HG03378 (cell line): Measurements from ENCODE around the gene STAMBPL1.
A peak's percentile ranks its signal among the peaks of the same experiment; 100 is the strongest.

Experiments used
- ATAC-seq: cut with Tn5 transposase; IDR thresholded peaks from one replicate; pipeline ENCODE4 v1.9.1; 2021; ENCODE audit warnings: mild to moderate bottlenecking, moderate library complexity; ENCODE audit not compliant: unreplicated experiment

Gene STAMBPL1

DNA sequence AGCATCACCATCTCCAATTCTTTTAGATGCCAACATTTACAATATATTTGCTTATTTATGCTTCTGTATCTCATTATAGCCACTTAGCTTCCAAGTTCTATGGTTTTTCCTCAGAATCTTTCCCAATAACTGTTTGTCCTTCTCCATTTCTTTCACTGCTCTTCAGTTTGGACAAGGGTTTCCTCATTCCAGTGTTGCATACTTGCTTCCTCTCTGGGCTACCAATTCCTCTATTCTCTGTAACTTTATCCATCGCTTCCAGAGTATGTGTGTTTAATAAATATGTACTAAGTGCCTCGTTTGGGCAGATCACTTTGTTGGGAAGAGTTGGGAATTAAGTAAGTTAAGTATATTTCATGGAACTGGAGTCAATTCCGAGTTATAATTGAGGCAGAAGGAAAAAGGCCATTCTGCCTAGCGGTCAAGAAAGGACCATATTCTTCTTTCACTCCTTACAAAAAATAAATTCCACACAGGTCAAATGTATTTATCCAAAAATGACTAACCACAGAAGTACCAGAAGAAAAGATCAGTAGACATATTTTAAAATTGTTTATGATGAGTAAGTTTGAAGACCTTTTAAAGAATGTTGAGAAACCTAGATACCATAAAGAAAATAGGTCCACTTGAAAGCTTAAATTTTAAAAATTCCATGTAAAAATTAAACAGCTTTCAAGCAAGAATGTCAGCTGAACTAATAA lies 10.8 kb downstream of the STAMBPL1 start:
- no peak for ATAC-seq

DNA sequence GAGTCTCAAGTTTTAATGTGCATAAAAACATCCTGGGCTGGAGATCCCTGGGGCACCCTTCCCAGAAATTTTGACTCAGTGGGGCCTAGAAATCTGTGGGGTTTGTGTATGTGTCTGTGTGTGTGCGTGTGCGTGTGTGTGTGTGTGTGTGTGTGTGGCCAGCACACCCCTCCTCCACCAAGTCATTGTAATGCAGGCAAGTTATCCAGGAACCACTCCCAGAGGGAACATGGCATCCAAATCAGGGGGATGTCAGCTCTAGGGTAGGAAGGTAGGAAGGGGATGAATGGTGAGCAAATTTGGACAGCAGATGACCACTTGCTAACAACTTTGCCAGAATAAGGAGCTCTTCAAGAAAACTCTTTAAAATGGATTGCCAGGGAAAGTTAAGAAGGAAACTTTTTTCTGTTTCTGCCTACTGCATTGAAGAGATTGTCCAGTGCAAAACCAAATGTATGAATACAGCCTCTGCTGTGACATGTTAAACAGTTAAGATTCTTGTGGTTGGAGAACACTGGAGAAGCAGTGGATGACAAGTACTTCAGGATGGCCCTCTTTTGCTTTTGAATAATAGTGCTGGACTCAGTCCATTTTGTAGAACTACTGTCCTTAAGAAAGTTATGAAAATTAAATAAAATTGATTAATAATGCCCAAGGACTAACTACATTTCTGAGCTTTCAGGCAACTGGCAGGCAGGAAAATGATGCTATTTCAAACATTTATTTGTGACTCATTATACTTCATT lies 12.3 kb downstream of the STAMBPL1 start:
- no peak for ATAC-seq

DNA sequence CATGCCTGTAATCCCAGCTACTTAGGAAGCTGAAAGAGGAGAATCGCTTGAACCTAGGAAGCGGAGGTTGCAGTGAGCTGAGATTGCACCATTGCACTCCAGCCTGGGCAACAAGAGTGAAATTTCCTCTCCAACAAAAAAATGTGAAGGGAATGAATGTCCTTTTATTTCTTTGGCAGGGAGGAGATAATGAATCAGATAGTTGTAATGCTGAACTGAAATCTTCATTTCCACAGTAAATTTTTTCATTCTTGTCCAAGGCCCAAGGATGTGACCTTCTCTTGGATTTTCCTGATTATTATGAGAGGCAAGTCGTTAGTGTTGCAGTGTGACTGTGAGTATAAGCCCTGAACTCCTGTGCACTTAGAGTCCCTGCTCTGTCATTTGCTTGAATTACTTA lies 13.6 kb downstream of the STAMBPL1 start:
- no peak for ATAC-seq

DNA sequence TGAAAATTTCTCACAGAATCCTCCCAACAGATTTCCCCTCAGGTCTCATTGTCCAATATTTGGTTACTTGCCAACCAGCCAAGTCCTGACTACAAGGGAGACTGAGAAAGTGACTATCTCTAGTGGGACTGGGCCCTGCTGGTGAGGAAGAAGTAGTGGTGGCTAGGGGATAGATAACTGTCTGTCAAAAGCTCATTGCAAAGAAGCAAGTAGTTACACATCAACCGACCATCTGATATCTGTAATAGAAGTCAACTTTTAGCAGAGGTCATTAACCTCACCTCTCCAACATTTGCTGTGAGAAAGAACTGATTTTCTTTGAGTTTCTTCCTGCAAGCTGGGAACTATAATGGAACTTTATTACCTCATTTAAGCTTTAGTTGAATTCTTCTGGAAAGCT lies 15.2 kb downstream of the STAMBPL1 start:
- ATAC-seq, result no peak

DNA sequence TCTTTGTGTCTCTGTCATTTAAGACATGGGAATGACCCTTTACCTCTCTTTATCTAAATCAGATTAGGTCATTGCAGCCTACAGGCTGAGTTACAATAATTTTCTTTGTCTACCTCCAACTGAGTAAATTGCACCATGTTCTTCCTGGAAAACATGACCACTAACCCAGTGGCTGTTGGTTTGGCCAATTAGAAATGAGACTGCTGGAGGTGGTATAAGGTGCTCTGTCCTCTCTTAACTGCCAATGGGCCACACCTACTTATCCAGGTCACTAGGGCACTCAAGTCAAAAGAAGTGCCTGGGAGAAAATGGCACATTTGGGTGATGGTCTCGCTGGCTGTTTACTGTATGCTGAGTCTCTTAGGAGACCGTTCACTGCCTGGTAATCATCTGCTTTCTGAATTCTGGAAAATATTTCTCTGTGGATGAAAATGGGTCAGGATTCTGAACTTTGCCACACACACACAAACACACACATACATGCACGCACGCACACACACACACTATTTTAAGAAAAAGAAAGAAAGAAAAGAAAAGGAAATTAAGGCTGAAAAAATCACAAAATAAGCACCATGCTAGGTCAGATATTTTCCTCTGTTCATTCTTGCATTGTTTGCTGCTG lies 16.4 kb downstream of the STAMBPL1 start:
- no peak for ATAC-seq

DNA sequence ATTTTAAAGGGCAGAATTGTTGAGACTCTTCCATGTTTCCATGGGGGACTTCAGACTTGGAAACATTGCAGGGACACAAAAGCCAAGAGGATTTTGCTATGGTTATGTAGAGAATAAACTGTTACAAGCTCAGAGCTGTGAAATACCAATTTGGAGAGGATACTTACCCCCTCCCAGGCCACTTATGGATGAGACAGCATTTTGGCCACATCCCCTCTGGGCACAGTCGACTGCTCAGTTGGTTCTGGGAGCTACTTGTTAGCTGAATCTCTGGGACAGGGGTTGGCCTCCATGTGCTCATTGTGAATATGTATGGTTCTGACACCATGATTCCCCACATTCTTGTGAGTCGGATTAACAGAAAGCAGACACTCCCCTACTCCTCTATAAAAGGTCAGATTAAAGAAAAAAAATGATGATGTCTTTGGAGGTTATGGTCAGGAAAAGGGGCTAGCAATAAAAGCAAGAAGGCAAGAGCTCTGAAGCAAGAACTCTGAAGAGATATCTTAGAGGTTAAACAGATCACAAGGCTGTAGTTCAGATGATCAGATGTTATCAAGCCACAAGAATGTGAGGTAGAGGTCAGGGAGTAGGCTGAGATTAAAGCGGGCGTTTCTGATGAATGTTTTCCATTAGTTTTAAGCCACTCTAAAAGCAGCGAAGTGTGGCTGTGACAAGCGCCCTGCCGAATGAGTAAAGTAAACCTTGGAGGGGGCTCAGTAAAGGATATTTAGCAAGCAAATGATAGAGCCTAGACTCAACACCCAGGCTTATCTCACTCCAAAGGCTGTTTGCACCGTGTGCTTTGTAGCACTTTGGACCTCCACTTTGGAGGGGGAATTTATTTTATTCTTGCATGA lies 17.2 kb downstream of the STAMBPL1 start:
- ATAC-seq, result no peak

DNA sequence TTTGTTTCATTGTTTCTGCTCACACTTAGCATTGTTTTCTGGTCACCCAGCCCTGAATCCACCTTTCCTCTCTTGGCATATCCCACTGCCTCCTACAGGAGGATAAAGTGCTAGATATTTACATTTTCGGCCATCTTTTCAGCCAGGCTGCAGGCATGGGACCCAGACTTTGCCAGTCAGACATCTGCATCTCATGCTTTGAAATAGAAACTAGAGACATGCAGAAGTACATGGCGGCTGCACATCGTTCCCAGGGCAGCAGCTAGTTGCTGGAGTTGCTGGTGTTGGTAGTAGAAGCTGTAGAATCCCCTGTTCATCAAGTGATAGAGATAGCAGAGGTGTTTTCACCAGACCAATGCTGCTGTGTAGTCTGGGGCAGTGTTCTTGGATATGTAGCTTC lies 18.7 kb downstream of the STAMBPL1 start:
- ATAC-seq, result no peak

DNA sequence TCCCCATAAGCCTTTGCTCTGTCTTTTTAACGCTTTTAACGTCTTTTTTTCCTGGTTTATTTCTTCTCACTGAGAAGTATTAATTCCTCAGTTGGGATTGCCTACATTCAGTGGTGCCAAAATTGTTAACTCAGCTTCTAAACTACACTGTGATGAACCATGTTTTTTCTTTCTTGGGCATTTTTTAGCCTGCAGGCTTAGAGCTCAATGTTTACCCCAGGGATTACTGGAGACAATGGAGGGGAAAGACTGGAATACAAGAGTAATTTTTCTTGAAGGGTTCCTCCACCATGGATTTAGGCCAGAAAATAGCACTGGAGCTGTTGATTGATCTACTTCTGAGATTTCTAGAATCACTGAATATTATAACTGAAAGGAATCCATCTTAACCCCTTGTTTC lies 19.8 kb downstream of the STAMBPL1 start:
- no peak for ATAC-seq

DNA sequence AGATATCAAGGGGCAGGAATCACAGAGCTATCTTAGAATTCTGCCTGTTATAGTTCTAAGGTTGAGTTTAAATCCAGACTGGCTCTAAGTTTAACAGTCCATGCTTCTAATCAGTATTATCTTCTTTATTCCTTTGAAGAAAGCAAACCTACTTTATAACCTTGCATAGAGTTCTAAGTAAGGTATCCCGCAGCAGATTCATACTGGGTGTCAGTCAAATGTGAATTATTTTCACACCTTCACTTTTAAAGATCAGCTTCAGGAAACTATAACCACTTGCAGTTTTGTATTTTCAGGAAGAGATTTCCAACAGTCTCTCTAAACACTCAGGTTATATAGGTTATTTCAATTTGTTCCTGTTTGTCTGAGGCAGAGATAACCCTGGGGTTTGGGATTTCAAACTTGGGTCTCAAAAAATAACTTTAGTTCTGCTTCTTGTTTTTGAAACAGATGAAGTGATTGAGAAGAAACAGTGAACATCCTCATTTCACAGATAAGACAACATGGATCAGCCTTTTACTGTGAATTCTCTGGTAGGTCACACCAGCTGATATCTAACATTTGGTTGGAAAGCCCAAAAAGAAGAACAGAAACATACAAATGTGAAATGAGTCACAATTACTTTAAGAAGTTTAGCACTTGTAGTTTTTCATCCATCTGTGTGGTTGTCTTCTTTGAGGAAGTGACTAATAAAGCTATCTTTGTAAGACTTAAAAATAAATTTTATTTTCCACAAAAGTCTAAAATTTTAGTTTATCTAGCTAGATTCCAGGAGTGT lies 21.4 kb downstream of the STAMBPL1 start:
- ATAC-seq, result peak; percentile 85

DNA sequence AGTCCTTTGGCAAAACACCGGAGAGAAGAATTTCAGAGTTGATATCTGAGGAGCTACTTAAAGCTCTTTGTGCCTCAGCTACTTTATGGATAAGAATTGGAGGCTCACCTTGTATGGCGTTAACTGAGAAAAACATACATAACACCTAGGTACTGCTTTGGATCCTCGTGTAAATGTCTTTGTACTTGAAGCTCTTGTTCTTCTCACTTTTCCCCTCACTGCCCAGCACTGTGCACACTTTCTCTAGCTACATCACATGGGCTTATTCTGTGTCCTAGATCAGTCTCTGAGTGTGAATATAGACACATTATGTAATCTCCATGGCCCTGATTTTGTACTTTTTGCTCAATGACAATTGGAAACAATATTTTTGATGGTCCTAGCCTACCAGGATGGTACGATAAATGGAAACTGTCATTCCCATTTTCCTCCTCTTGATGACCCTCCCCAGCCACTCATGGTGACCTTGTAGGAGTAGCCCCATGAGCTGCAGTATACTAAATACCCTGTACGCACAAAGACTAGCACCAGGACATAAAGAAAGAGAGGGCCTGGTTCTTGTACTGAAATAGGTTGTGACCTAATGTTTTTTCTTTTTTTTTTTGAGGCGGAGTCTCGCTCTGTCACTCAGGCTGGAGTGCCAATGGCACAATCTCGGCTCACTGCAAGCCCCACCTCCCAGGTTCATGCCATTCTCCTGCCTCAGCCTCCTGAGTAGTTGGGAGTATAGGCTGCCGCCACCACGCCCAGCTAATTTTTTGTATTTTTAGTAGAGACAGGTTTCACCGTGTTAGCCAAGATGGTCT lies 22.1 kb downstream of the STAMBPL1 start:
- peak; percentile 30 for ATAC-seq

DNA sequence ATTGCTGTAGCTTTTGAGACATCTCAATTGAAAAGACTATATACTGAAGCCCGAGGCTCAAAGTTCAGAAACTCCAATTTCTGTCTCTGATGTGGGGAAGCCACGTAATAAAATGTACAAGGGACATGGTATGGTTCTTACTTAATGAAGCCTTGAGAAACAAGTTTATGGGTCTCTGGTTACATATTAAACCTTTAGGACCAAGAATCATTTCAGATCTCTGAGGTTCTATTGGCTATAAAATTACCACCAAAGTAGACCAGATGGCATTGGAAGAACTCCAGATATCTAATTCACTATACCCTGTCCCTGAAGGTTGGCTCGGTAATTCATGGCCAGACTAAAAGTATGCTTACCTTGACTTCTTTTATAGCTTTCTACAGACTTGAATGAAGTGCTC lies 23.7 kb downstream of the STAMBPL1 start:
- no peak for ATAC-seq

DNA sequence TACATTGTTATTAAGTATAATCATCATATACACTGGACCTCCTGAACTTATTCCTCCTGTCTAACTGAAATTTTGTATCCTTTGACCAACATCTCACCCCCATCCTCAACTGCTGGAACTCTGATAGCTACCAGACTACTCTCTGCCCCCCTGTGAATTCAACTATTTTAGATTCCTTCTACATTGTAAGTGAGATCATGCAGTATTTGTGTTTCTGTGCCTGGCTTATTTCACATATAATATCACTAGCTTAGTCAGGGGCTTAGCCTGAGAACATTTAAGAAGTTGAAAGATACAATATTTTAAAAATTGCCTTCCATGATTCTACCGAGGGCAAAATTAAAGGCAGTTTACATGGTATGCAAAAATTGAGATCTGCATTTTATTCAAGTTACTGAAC lies 26.9 kb downstream of the STAMBPL1 start:
- ATAC-seq, result no peak

DNA sequence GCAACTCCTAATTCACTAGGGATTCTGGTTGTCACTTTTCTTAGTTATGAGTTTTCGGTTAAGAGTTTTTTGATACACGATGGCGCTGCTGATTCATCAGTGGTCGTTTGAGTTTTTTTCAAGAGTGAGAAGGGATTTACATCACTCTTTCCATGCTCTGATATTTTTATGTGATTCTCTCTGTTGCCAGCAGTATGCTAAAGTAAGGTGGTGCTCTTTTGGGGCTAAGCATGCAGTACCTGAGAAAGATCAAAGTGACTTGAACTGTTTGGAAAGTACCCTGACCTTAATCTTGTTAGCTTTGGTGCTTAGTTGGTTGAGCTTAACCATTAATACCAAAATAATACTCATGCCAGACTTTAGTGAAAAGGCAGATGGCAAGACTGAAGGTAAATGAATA lies 28.1 kb downstream of the STAMBPL1 start:
- no peak for ATAC-seq

DNA sequence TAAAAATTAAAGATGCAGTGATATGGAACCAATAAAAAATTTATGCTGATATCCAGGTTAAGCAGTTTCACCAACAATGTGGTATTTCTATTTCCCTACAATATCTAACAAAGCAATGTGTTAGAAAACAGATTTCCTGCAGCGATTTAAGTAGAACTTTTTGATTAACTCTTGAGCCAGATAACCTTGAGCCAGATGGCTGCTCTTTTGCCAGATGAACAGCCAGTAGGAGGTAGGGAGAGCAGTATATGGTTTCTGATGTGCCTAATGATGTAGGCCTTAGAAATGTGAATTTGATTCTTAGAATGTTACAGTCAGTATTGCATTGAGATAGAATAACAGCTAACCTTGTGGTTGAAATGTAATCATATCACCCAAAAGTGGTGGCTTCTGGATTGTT lies 31.1 kb downstream of the STAMBPL1 start:
- ATAC-seq, result no peak

DNA sequence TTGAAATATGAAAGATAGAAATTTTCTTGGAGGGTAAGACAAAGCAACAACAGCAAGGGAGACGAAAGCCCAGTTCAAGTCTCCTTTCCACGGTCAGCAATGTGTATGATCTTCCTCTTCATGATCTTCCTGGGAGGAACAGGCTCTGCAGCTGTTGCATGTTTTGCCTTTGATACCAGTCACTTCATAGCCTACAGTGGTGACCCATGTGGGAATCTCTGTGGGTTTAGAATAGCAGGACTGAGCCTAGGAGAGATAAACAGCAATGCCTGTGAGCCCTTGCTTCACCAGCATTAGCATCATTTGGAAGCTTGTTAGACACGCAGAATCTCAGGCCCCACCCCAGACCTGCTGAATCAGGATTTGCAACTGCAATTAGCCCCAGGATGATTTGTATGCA lies 31.8 kb downstream of the STAMBPL1 start:
- no peak for ATAC-seq

DNA sequence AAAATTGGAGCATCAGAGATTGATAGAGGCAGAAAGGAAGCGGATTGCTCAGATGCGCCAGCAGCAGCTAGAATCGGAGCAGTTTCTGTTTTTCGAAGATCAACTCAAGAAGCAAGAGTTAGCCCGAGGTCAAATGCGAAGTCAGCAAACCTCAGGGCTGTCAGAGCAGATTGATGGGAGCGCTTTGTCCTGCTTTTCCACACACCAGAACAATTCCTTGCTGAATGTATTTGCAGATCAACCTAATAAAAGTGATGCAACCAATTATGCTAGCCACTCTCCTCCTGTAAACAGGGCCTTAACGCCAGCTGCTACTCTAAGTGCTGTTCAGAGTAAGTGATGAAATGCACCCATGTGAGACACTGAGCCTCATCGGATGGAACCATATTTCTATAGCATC lies 33.1 kb downstream of the STAMBPL1 start:
- ATAC-seq, result no peak

DNA sequence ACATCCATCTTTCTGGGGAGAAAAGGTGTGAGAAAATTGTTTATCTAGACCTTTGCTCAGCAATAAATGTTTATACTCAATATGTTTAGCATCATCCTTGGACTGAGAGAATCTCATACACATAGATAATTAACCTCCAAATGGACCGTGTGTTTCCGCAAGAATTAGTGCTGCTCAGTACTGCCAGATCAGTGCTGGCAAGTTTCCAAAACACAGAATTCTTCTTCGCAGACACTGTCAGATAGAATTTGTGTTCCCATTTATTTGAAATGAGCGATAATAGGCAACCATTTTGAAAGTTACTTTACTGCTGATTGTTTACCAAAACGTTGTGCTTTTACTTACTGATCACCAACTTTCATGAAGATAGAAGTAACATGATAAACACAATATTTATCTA lies 33.7 kb downstream of the STAMBPL1 start:
- ATAC-seq, result no peak

DNA sequence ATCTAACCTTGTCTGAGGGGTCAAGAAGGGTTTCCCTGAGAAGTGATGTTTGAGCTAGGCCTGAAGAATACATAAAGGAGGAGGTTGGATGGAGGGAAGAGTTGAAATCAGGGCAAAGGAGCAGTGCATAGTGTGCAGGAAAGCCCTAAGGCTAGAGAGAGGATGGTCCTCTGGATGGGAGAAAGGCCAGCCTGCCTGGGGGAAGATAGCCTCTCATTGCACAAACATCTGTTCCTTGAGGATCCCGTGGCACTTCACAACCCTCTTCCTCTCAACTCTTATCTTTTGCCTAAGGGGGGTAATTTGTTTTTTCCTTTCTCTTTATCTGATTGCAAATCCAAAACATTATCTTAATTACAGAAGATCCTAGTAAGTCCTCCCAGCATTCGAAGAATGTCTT lies 35.7 kb downstream of the STAMBPL1 start:
- ATAC-seq, result no peak

DNA sequence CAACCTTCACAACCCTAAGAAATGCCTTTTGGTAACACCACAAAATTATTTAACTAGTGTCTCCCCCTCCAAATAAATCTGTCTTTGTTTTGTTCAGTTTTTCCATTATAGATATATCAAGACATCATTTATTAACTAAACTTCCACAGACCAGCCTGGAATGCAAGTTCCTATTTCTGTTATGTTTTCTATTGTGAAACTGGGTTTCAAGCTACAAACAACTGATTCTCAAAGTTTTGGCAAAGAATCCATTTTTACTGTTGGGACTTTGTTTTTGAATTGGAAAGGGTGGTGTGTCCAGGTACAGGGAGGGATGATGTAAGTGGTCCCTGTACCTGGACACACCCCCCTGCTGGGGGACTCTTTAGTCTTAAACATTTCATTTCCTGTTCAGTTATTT lies 36.2 kb downstream of the STAMBPL1 start:
- ATAC-seq, result no peak

DNA sequence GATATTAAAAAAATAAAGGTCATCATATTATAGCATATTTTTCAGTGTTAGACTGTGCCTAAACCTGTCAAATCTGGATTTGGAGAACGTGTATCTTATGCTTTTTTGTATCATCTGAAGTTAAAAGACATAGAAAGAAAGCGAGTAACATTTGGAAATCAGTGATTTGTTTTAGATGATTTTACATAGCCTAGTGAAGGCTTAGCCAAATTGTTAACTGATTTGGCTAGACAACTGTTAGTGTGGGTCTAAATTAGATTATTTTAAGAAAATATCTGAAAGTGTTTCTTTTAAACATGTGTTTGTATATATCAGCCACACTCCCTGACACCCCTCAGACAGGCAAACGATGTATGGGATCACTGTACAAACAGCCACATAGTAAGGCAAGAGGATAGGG lies 36.9 kb downstream of the STAMBPL1 start:
- no peak for ATAC-seq
